OCI-LY1 (cell line): ENCODE data around the gene ARAF.
A peak's percentile ranks its signal among the peaks of the same experiment; 100 is the strongest.

Experiments
- H2AFZ ChIP-seq: fragments of 200-600 bp; sonication (generic), shearing (Covaris generic); 2 replicates; pipeline ENCODE4 v1.6.0; 2014; ENCODE audit warnings: antibody characterized with exemption, mild to moderate bottlenecking, low read length
- H3F3A ChIP-seq: fragments of 200-600 bp; sonication (generic), shearing (Covaris generic); 2 replicates; pipeline ENCODE4 v1.6.0; 2014; ENCODE audit warnings: mild to moderate bottlenecking, antibody characterized with exemption, low read length, moderate library complexity; ENCODE audit not compliant: insufficient read depth
- H3K27ac ChIP-seq: fragments of 200-600 bp; sonication (generic); 2 replicates; pipeline ENCODE4 v1.5.1; 2014; ENCODE audit warnings: low read length, mixed run types, mild to moderate bottlenecking, low read depth; ENCODE audit not compliant: poor library complexity, severe bottlenecking
- H3K27me3 ChIP-seq: fragments of 200-600 bp; sonication (generic); 2 replicates; pipeline ENCODE4 v1.6.0; 2014; ENCODE audit warnings: antibody characterized with exemption, mild to moderate bottlenecking, low read length, moderate library complexity; ENCODE audit not compliant: insufficient read depth
- H3K36me3 ChIP-seq: fragments of 200-600 bp; sonication (generic); 2 replicates; pipeline ENCODE4 v1.6.1; 2014; ENCODE audit warnings: mild to moderate bottlenecking, antibody characterized with exemption, low read length, moderate library complexity, mixed read lengths; ENCODE audit not compliant: insufficient read depth
- H3K4me1 ChIP-seq: fragments of 200-600 bp; sonication (generic); 2 replicates; pipeline ENCODE4 v1.5.1; 2014; ENCODE audit warnings: mild to moderate bottlenecking, low read length, moderate library complexity; ENCODE audit not compliant: insufficient read depth, severe bottlenecking
- H3K4me2 ChIP-seq: fragments of 200-600 bp; sonication (generic), shearing (Covaris generic); 2 replicates; pipeline ENCODE4 v1.6.1; 2014; ENCODE audit warnings: low read length
- H3K4me3 ChIP-seq: fragments of 200-600 bp; sonication (generic); 2 replicates; pipeline ENCODE4 v1.5.1; 2014; ENCODE audit warnings: low read length, low read depth, mild to moderate bottlenecking, mixed read lengths; ENCODE audit not compliant: poor library complexity, severe bottlenecking
- H3K79me2 ChIP-seq: fragments of 200-600 bp; shearing (Covaris generic); 2 replicates; pipeline ENCODE4 v1.6.1; 2016; ENCODE audit warnings: mixed run types, low read length, mixed read lengths; ENCODE audit not compliant: insufficient read depth
- H3K9ac ChIP-seq: fragments of 200-600 bp; sonication (generic), shearing (Covaris generic); 2 replicates; pipeline ENCODE4 v1.6.1; 2014; ENCODE audit warnings: mild to moderate bottlenecking, low read length, mixed read lengths
- H3K9me2 ChIP-seq: fragments of 200-600 bp; sonication (generic), shearing (Covaris generic); 2 replicates; pipeline ENCODE4 v1.6.1; 2014; ENCODE audit warnings: low read depth, mild to moderate bottlenecking, low read length, mixed read lengths
- H3K9me3 ChIP-seq: fragments of 200-600 bp; shearing (Covaris generic); 2 replicates; pipeline ENCODE4 v1.6.1; 2014; ENCODE audit warnings: low read length, mixed read lengths
- H4K20me1 ChIP-seq: fragments of 200-600 bp; sonication (generic), shearing (Covaris generic); 2 replicates; pipeline ENCODE4 v1.6.0; 2016; ENCODE audit warnings: mild to moderate bottlenecking, low read length; ENCODE audit not compliant: insufficient read depth
- EZH2 ChIP-seq: fragments of 200-600 bp; sonication (generic), shearing (Covaris generic); IDR thresholded peaks from 2 replicates; pipeline ENCODE4 v1.8.0; 2017; ENCODE audit warnings: borderline replicate concordance, mixed run types, mild to moderate bottlenecking, antibody characterized with exemption, low read length, moderate library complexity, mixed read lengths
- TF ChIP-seq, protein P1 (sequence below): fragments of 200-600 bp; sonication (generic), shearing (Covaris generic); IDR thresholded peaks from 2 replicates; pipeline ENCODE4 v1.5.1; 2017; ENCODE audit warnings: mild to moderate bottlenecking, antibody characterized with exemption, low read length, moderate library complexity, mixed read lengths

ARAF gene

DNA sequence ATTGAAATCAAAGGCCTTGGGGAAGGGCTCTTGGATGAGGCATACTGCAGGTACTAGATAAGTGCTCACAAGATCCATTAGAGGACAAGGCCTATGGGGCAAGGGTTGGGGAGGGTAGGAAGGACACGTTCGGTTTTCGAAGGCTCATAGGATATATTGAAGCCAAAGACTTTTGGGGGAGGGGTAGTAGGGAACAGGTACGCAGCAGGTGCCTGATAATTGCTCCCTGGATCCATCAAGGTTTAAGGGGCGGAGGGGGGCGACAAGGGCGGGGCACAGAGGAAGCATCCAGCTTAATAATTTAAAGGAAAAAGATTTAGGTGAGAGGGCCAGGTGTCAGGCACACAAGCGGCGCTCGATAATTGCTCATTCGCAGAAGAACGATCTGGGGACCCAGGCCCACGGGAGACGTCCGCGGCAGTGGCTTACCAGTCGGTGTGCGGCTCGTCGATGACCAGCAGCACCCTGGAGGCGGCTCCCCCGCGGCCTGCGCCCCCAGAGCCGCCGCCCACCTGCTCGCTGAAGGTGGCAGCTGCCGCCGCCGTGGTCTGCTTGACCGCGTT, 58.0 kb downstream of the ARAF start:
- no peak for TF ChIP-seq EZH2
- TF ChIP-seq, protein P1, sequence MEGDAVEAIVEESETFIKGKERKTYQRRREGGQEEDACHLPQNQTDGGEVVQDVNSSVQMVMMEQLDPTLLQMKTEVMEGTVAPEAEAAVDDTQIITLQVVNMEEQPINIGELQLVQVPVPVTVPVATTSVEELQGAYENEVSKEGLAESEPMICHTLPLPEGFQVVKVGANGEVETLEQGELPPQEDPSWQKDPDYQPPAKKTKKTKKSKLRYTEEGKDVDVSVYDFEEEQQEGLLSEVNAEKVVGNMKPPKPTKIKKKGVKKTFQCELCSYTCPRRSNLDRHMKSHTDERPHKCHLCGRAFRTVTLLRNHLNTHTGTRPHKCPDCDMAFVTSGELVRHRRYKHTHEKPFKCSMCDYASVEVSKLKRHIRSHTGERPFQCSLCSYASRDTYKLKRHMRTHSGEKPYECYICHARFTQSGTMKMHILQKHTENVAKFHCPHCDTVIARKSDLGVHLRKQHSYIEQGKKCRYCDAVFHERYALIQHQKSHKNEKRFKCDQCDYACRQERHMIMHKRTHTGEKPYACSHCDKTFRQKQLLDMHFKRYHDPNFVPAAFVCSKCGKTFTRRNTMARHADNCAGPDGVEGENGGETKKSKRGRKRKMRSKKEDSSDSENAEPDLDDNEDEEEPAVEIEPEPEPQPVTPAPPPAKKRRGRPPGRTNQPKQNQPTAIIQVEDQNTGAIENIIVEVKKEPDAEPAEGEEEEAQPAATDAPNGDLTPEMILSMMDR = no peak
- no peak overlapping the region for H3K27ac ChIP-seq
- H3K4me3 ChIP-seq = peak overlapping the region; percentile 56
- H3K36me3 ChIP-seq = no peaks in the 10 kb centered on the region
- H2AFZ ChIP-seq = no peak overlapping the region
- H3K9ac ChIP-seq = no peak overlapping the region
- H3K9me2 ChIP-seq = no peaks in the 10 kb centered on the region
- no peaks in the 10 kb centered on the region for H4K20me1 ChIP-seq
- H3K79me2 ChIP-seq = no peaks in the 10 kb centered on the region
- H3F3A ChIP-seq = no peaks in the 10 kb centered on the region
- no peaks in the 10 kb centered on the region for H3K9me3 ChIP-seq
- H3K4me2 ChIP-seq = peak overlapping the region; percentile 74
- no peaks in the 10 kb centered on the region for H3K4me1 ChIP-seq
- H3K27me3 ChIP-seq = no peaks in the 10 kb centered on the region

DNA sequence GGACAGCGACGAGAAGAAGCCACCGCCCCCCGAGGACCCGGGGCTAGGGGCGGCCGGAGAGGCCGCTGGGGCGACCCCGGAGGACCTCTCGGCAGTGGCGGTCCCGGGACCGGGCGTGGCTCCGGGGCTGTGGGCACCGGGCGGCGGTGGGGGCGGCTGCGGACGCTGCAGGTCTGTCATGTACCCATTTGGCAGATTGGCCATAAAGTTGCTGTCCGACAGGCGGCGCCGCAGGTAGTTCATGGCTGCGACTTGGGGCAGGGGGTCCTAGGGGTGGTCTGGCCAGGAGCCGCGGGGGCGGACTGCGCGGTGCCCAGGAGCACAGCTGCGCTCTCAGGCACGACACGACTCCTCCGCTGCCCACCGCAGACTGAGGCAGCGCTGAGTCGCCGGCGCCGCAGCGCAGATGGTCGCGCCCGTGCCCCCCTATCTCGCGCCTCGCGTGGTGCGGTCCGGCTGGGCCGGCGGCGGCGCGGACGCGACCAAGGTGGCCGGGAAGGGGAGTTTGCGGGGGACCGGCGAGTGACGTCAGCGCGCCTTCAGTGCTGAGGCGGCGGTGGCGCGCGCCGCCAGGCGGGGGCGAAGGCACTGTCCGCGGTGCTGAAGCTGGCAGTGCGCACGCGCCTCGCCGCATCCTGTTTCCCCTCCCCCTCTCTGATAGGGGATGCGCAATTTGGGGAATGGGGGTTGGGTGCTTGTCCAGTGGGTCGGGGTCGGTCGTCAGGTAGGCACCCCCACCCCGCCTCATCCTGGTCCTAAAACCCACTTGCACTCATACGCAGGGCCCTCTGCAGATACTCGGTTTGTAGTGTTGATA, 58.7 kb downstream of the ARAF start, which contains the start of gene SYN1:
TSS of gene SYN1 (minus strand) at position 372 of the 817 bp plus-strand sequence. CDS start at position 243, 129 bp downstream.
- Histone ChIP-seq H2AFZ (no peak within 1 kb of the TSS), H3K27ac (no peak within 1 kb of the TSS), H3K4me2 (peak within 1 kb of the TSS; percentile 74), H3K36me3 (no peaks in the 10 kb centered on the region), H3K27me3 (no peaks in the 10 kb centered on the region), H3K4me1 (no peaks in the 10 kb centered on the region), H3K9me3 (no peaks in the 10 kb centered on the region), H3K79me2 (no peaks in the 10 kb centered on the region), H4K20me1 (no peaks in the 10 kb centered on the region), H3K9ac (no peak within 1 kb of the TSS), H3F3A (no peaks in the 10 kb centered on the region), H3K9me2 (no peaks in the 10 kb centered on the region), H3K4me3 (peak within 1 kb of the TSS; percentile 56)
- TF ChIP-seq, protein P1 = peak; percentile 49; the same call in 1 of the 2 replicates
- no peak for TF ChIP-seq EZH2

DNA sequence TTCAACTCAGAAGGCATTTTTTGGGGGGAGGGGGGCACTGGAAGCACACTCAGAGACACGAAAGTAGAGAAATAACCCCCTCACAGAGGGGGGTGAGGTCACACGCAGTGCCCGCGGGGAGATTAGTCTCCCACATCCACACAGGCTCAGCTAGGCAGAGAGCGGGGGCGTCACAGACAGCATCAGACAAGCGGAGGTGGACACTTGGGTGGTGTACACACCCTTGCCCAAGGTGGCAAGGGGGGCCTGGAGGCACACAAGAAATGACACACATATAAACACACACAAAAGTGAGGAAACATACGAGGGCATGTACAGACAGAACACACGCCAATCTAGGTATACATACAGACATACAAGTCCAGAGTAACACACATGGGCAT, 59.3 kb downstream of the ARAF start:
- H3F3A ChIP-seq = no peaks in the 10 kb centered on the region
- no peaks in the 10 kb centered on the region for H3K4me1 ChIP-seq
- H3K4me2 ChIP-seq = no peak overlapping the region
- H3K27me3 ChIP-seq = no peaks in the 10 kb centered on the region
- no peak overlapping the region for H3K4me3 ChIP-seq
- no peaks in the 10 kb centered on the region for H3K9me2 ChIP-seq
- TF ChIP-seq EZH2 = no peak
- TF ChIP-seq, protein P1 = no peak
- H3K9ac ChIP-seq = no peak overlapping the region
- no peaks in the 10 kb centered on the region for H4K20me1 ChIP-seq
- no peaks in the 10 kb centered on the region for H3K9me3 ChIP-seq
- H3K79me2 ChIP-seq = no peaks in the 10 kb centered on the region
- H3K36me3 ChIP-seq = no peaks in the 10 kb centered on the region
- no peak overlapping the region for H3K27ac ChIP-seq
- no peak overlapping the region for H2AFZ ChIP-seq
